ENCODE results near the gene SORBS2. TPM values are rescaled to one million over a fixed set of nuclear protein-coding genes. Genes with fewer than 3 reads are reported as not detected.

Gene SORBS2
- total and polyA plus RNA-seq, 12 donors: 175 to 3,169 (median 1,523) TPM

- peak overlapping the region in 9 of 10 donors; percentile 18 to 68 (median 47) for H3K27ac ChIP-seq
- intact Hi-C loops (cut with DNase I): loop anchor here in 3 of 10 donors (10.0 kb wide), 3 partner anchors 126 to 216 kb away; no protein-coding TSS in a partner anchor
- H3K4me1 ChIP-seq: peaks cover 0 to 89% (median 13%) of the 10 kb centered on the region in 9 donors
- DNase-seq: no peak
- no peak for TF ChIP-seq CTCF (IDR thresholded peaks at IDR 0.05)
- H3K27me3 ChIP-seq: no peaks in the 10 kb centered on the region
- no peaks in the 10 kb centered on the region for H3K9me3 ChIP-seq
- peaks cover 0 to 100% (median 25%) of the 10 kb centered on the region in 9 donors for H3K36me3 ChIP-seq
- WGBS, 2 donors: 56 to 67% methylated on average over 4 of the region's 4 CpGs
- ATAC-seq: peak in 6 of 8 donors; percentile 27 to 71 (median 45)
- no peak overlapping the region for H3K4me3 ChIP-seq
Observed at GRCh38 chr4:185648631-185649030, 163.4 kb downstream of the SORBS2 start.

- ATAC-seq (no peak), DNase-seq (no peak)
- WGBS, 2 donors: 64 to 71% methylated on average over 1 of the region's 1 CpG
- H3K27ac ChIP-seq: no peak overlapping the region
- peaks cover 0 to 82% (median 7%) of the 10 kb centered on the region in 9 donors for H3K4me1 ChIP-seq
- TF ChIP-seq CTCF (IDR thresholded peaks at IDR 0.05): no peak
- intact Hi-C loops (cut with DNase I): loop anchor here in 3 of 10 donors (10.0 kb wide), 3 partner anchors 129 to 219 kb away; no protein-coding TSS in a partner anchor
- no peaks in the 10 kb centered on the region for H3K9me3 ChIP-seq
- H3K36me3 ChIP-seq: peaks cover 0 to 94% (median 18%) of the 10 kb centered on the region in 9 donors
- peaks cover 0 to 8% (median 0%) of the 10 kb centered on the region in 7 donors for H3K27me3 ChIP-seq
- no peak overlapping the region for H3K4me3 ChIP-seq
Observed at GRCh38 chr4:185645403-185645802, 166.6 kb downstream of the SORBS2 start.

GRCh38 chr4:185644408-185644807 is 167.6 kb downstream of the SORBS2 start:
- intact Hi-C loops (cut with DNase I): loop anchor here in 9 of 10 donors (5.0 to 10.0 kb wide), 6 partner anchors 130 to 393 kb away; no protein-coding TSS in a partner anchor
- Histone ChIP-seq H3K27me3 (peaks cover 0 to 18% (median 0%) of the 10 kb centered on the region in 7 donors), H3K4me3 (no peak overlapping the region), H3K4me1 (peaks cover 0 to 73% (median 7%) of the 10 kb centered on the region in 9 donors), H3K9me3 (no peaks in the 10 kb centered on the region), H3K27ac (no peak overlapping the region), H3K36me3 (peaks cover 0 to 94% (median 18%) of the 10 kb centered on the region in 9 donors)
- ATAC-seq (no peak), DNase-seq (no peak)
- 86% methylated on average over 4 of the region's 4 CpGs for WGBS, 2 donors
- no peak for TF ChIP-seq CTCF (IDR thresholded peaks at IDR 0.05)

GRCh38 chr4:185642907-185643306 is 169.1 kb downstream of the SORBS2 start:
- WGBS, 2 donors: 81 to 82% methylated on average over 3 of the region's 3 CpGs
- Histone ChIP-seq H3K27me3 (peaks cover 0 to 32% (median 0%) of the 10 kb centered on the region in 7 donors), H3K4me1 (peaks cover 0 to 58% (median 7%) of the 10 kb centered on the region in 9 donors), H3K27ac (peak overlapping the region in 3 of 10 donors; percentile 5 to 31 (median 9)), H3K4me3 (no peak overlapping the region), H3K36me3 (peaks cover 0 to 90% (median 20%) of the 10 kb centered on the region in 9 donors), H3K9me3 (no peaks in the 10 kb centered on the region)
- DNase-seq (no peak), ATAC-seq (peak in 5 of 8 donors; percentile 4 to 33 (median 23))
- intact Hi-C loops (cut with DNase I): loop anchor here in 9 of 10 donors (5.0 to 10.0 kb wide), 6 partner anchors 132 to 394 kb away; no protein-coding TSS in a partner anchor
- no peak for TF ChIP-seq CTCF (IDR thresholded peaks at IDR 0.05)

Data from heart right ventricle (tissue), 16 donors.